Peyer's patch (tissue), 4 donors: ENCODE data around the gene HTR3A.

Source experiments
- CTCF ChIP-seq, 6 experiments: fragments of 450-650 bp in 4 of 6; fragments of 200-600 bp in 2 of 6; sonication (generic) in 1 of 6; IDR thresholded peaks; one replicate each; pipeline ENCODE4 v1.5.1; 2017 to 2019; ENCODE audit warnings: antibody characterized with exemption in 6 of 6, mild to moderate bottlenecking in 3 of 6, moderate library complexity in 1 of 6
- POLR2A ChIP-seq, 2 donors: fragments of 450-650 bp; IDR thresholded peaks; one replicate each; pipeline ENCODE4 v1.5.1; 2017; ENCODE audit warnings: antibody characterized with exemption in 2 of 2, mild to moderate bottlenecking in 2 of 2, moderate library complexity in 2 of 2

- TF ChIP-seq CTCF (IDR thresholded peaks at IDR 0.05) (no peak), POLR2A (IDR thresholded peaks at IDR 0.05) (no peak)
These were observed 58.2 kb downstream of the HTR3A start for GRCh38 chr11:114033066-114033465.
